ENCODE data around the gene APBB2.

APBB2 gene

GRCh38 chr4:40874901-40875300 is 339.4 kb downstream of the APBB2 start:
- no peak overlapping the region for H3K4me2 ChIP-seq (ENCODE audit: low read length)
- no peaks in the 10 kb centered on the region; the same call in 1 of the 2 replicates for H3K36me3 ChIP-seq (ENCODE audit: control insufficient read depth, low read length)
- H3K4me3 ChIP-seq (ENCODE audit: low read length), result no peak overlapping the region
- no peaks in the 10 kb centered on the region for H3K9me2 ChIP-seq (replicated peaks; ENCODE audit: control insufficient read depth, low read length)
- H4K20me1 ChIP-seq (ENCODE audit: control insufficient read depth, insufficient read depth, low read depth, low read length), result no peaks in the 10 kb centered on the region
- H3K9me3 ChIP-seq (ENCODE audit: control insufficient read depth, insufficient read depth, low read length), result no peaks in the 10 kb centered on the region
- no peaks in the 10 kb centered on the region for H3K4me1 ChIP-seq (ENCODE audit: control insufficient read depth, low read length)
- H3K27me3 ChIP-seq (ENCODE audit: control insufficient read depth, low read length), result no peaks in the 10 kb centered on the region
- no peak for TF ChIP-seq EZH2phosphoT487 (IDR thresholded peaks at IDR 0.05; ENCODE audit: borderline replicate concordance, low read length)
- no peak for TF ChIP-seq CTCF (IDR thresholded peaks at IDR 0.05; ENCODE audit: low read depth, low read length, poor library complexity, severe bottlenecking)
- no peak overlapping the region for H3K27ac ChIP-seq (ENCODE audit: low read depth, low read length)
- no peaks in the 10 kb centered on the region for H3K79me2 ChIP-seq (ENCODE audit: control insufficient read depth, low read length)
- H3F3A ChIP-seq (ENCODE audit: control insufficient read depth, insufficient read depth), result no peaks in the 10 kb centered on the region

- Histone ChIP-seq H4K20me1 (ENCODE audit: control insufficient read depth, insufficient read depth, low read depth, low read length) (no peaks in the 10 kb centered on the region), H3K9me2 (replicated peaks; ENCODE audit: control insufficient read depth, low read length) (no peaks in the 10 kb centered on the region), H3K36me3 (ENCODE audit: control insufficient read depth, low read length) (no peaks in the 10 kb centered on the region; the same call in 1 of the 2 replicates), H3F3A (ENCODE audit: control insufficient read depth, insufficient read depth) (no peaks in the 10 kb centered on the region), H3K4me3 (ENCODE audit: low read length) (no peak overlapping the region), H3K4me2 (ENCODE audit: low read length) (no peak overlapping the region), H3K27me3 (ENCODE audit: control insufficient read depth, low read length) (no peaks in the 10 kb centered on the region), H3K79me2 (ENCODE audit: control insufficient read depth, low read length) (no peaks in the 10 kb centered on the region), H3K4me1 (ENCODE audit: control insufficient read depth, low read length) (no peaks in the 10 kb centered on the region), H3K9me3 (ENCODE audit: control insufficient read depth, insufficient read depth, low read length) (no peaks in the 10 kb centered on the region), H3K27ac (ENCODE audit: low read depth, low read length) (no peak overlapping the region)
- TF ChIP-seq EZH2phosphoT487 (IDR thresholded peaks at IDR 0.05; ENCODE audit: borderline replicate concordance, low read length), result no peak
- TF ChIP-seq CTCF (IDR thresholded peaks at IDR 0.05; ENCODE audit: low read depth, low read length, poor library complexity, severe bottlenecking), result no peak
These were observed 340.0 kb downstream of the APBB2 start for GRCh38 chr4:40874331-40874730.

GRCh38 chr4:40871695-40872250 is 342.6 kb downstream of the APBB2 start:
- no peak overlapping the region for H3K4me2 ChIP-seq (ENCODE audit: low read length)
- no peaks in the 10 kb centered on the region for H3K9me2 ChIP-seq (replicated peaks; ENCODE audit: control insufficient read depth, low read length)
- no peak overlapping the region for H3K27ac ChIP-seq (ENCODE audit: low read depth, low read length)
- H3K36me3 ChIP-seq (ENCODE audit: control insufficient read depth, low read length), result no peaks in the 10 kb centered on the region; the same call in 1 of the 2 replicates
- no peaks in the 10 kb centered on the region for H3F3A ChIP-seq (ENCODE audit: control insufficient read depth, insufficient read depth)
- no peak overlapping the region for H3K4me3 ChIP-seq (ENCODE audit: low read length)
- H3K4me1 ChIP-seq (ENCODE audit: control insufficient read depth, low read length), result no peaks in the 10 kb centered on the region
- no peaks in the 10 kb centered on the region for H3K27me3 ChIP-seq (ENCODE audit: control insufficient read depth, low read length)
- no peaks in the 10 kb centered on the region for H3K79me2 ChIP-seq (ENCODE audit: control insufficient read depth, low read length)
- H3K9me3 ChIP-seq (ENCODE audit: control insufficient read depth, insufficient read depth, low read length), result no peaks in the 10 kb centered on the region
- TF ChIP-seq CTCF (IDR thresholded peaks at IDR 0.05; ENCODE audit: low read depth, low read length, poor library complexity, severe bottlenecking) (no peak), EZH2phosphoT487 (IDR thresholded peaks at IDR 0.05; ENCODE audit: borderline replicate concordance, low read length) (no peak)
- no peaks in the 10 kb centered on the region for H4K20me1 ChIP-seq (ENCODE audit: control insufficient read depth, insufficient read depth, low read depth, low read length)

Data from DOHH2 (cell line).